ENCODE measurements around the gene ABCC4.

DNA sequence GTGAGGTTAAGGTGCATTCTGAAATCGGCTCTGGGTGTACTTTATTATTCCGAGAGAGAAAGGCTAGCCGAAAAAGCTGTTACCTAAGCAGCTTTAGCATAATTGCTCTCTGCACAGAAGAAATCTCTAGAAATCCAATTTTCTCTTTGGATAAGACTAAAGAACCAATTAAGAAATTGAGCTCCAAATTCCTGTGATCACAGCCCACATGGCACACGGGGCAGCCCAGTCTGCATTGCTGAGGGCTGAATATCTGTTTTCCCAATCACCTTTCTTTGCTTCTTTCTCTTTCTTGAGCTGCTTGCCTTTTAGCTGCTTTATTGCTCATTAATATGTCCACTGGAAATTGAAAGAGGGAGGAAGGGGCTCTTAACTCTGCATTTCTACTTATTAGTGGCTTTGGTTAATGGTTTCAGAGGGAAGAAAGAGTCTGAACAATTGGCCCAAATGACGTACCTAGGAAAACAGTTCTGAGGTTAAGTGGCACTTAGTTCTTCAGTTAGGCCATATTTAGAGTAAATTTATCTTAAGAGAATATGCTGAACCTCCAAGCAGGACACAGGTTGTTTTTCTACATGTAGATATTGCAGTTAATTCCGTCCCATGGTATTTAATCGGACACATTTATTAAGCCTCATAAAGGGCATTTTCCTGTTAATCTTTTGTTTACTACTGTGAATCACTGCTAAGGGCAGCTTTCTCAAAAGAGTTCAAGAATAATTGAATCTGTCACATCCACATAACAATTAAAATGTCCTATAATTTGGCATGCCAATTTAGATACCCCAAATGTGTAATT lies 265.7 kb downstream of the ABCC4 start:
- no peak for TF ChIP-seq POLR2A (IDR thresholded peaks at IDR 0.05)
- TF ChIP-seq, protein P1, sequence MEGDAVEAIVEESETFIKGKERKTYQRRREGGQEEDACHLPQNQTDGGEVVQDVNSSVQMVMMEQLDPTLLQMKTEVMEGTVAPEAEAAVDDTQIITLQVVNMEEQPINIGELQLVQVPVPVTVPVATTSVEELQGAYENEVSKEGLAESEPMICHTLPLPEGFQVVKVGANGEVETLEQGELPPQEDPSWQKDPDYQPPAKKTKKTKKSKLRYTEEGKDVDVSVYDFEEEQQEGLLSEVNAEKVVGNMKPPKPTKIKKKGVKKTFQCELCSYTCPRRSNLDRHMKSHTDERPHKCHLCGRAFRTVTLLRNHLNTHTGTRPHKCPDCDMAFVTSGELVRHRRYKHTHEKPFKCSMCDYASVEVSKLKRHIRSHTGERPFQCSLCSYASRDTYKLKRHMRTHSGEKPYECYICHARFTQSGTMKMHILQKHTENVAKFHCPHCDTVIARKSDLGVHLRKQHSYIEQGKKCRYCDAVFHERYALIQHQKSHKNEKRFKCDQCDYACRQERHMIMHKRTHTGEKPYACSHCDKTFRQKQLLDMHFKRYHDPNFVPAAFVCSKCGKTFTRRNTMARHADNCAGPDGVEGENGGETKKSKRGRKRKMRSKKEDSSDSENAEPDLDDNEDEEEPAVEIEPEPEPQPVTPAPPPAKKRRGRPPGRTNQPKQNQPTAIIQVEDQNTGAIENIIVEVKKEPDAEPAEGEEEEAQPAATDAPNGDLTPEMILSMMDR (IDR thresholded peaks at IDR 0.05), result no peak
